HCT116 (cell line): ENCODE measurements around the gene CACNA1A.
"Not testable (repeated sequence)": the region's sequence is repeated elsewhere in the genome, so short reads cannot be mapped to it uniquely, and the experiment has no call there.

ENCODE experiments used
- CEBPB ChIP-seq: IDR thresholded peaks from 2 replicates; pipeline ENCODE4 v1.6.1; 2012; ENCODE audit warnings: low read depth
- POLR2A ChIP-seq: IDR thresholded peaks from 2 replicates; pipeline ENCODE4 v1.7.0; 2011; ENCODE audit warnings: borderline replicate concordance; ENCODE audit not compliant: insufficient read depth, insufficient read length; ENCODE audit errors: extremely low read depth
- POLR2AphosphoS5 ChIP-seq: IDR thresholded peaks from 2 replicates; pipeline ENCODE4 v1.6.1; 2011; ENCODE audit warnings: mild to moderate bottlenecking, low read depth, low read length, moderate library complexity
- RAD21 ChIP-seq: IDR thresholded peaks from 2 replicates; pipeline ENCODE4 v1.6.1; 2012; ENCODE audit warnings: low read depth, mild to moderate bottlenecking
- SP1 ChIP-seq: IDR thresholded peaks from 2 replicates; pipeline ENCODE4 v1.6.1; 2012; ENCODE audit warnings: low read depth
- YY1 ChIP-seq: IDR thresholded peaks from 2 replicates; pipeline ENCODE4 v1.6.1; 2011; ENCODE audit warnings: low read length, low read depth, moderate library complexity, mild to moderate bottlenecking; ENCODE audit not compliant: insufficient replicate concordance; ENCODE audit errors: extremely low read depth
- ZNF274 ChIP-seq: fragments of 200-500 bp; sonication (Bioruptor generic); IDR thresholded peaks from 2 replicates; pipeline ENCODE4 v1.6.1; 2014; ENCODE audit warnings: mild to moderate bottlenecking, low read depth, low read length, inconsistent platforms
- TF ChIP-seq, protein P1 (sequence below), 3 experiments: fragments of 200-600 bp in 1 of 3; sonication (generic) in 1 of 3; IDR thresholded peaks in 2 of 3; conservative IDR thresholded peaks in 1 of 3; 2 replicates each; pipeline ENCODE4 v1.5.1; 2012 to 2017; ENCODE audit warnings: low read depth in 2 of 3, low read length in 2 of 3, antibody characterized with exemption in 1 of 3, borderline replicate concordance in 1 of 3, control low read depth in 1 of 3, mild to moderate bottlenecking in 1 of 3, mixed read lengths in 1 of 3, mixed run types in 1 of 3, moderate library complexity in 1 of 3; ENCODE audit not compliant: insufficient read depth in 1 of 3
- TF ChIP-seq, protein P2 (sequence below): IDR thresholded peaks from 2 replicates; pipeline ENCODE4 v1.6.1; 2012
- TF ChIP-seq, protein P3 (sequence below): IDR thresholded peaks from 2 replicates; pipeline ENCODE4 v1.6.1; 2012; ENCODE audit warnings: low read depth

DNA sequence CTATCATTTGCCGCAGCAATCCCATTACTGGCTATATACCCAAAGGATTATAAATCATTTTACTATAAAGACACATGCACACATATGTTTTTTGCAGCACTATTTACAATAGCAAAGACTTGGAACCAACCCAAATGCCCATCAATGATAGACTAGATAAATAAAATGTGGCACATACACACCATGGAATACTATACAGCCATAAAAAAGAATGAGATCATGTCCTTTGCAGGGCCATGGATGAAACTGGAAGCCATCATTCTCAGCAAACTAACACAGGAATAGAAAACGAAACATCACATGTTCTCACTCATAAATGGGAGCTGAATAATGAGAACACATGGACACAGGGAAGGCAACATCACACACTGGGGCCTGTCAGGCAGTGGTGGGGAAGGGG lies 23.4 kb upstream of the CACNA1A start:
- TF ChIP-seq POLR2A, POLR2AphosphoS5, CEBPB, ZNF274, YY1, RAD21, SP1: not testable (repeated sequence)
- TF ChIP-seq, protein P1, sequence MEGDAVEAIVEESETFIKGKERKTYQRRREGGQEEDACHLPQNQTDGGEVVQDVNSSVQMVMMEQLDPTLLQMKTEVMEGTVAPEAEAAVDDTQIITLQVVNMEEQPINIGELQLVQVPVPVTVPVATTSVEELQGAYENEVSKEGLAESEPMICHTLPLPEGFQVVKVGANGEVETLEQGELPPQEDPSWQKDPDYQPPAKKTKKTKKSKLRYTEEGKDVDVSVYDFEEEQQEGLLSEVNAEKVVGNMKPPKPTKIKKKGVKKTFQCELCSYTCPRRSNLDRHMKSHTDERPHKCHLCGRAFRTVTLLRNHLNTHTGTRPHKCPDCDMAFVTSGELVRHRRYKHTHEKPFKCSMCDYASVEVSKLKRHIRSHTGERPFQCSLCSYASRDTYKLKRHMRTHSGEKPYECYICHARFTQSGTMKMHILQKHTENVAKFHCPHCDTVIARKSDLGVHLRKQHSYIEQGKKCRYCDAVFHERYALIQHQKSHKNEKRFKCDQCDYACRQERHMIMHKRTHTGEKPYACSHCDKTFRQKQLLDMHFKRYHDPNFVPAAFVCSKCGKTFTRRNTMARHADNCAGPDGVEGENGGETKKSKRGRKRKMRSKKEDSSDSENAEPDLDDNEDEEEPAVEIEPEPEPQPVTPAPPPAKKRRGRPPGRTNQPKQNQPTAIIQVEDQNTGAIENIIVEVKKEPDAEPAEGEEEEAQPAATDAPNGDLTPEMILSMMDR (IDR thresholded peaks at IDR 0.05 in 2 of 3, conservative IDR thresholded peaks at IDR 0.05 in 1 of 3; ENCODE audit: borderline replicate concordance in 1 of 3, insufficient read depth in 1 of 3, low read depth in 2 of 3, low read length in 2 of 3) = not testable (repeated sequence)
- TF ChIP-seq, protein P2, sequence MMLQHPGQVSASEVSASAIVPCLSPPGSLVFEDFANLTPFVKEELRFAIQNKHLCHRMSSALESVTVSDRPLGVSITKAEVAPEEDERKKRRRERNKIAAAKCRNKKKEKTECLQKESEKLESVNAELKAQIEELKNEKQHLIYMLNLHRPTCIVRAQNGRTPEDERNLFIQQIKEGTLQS = not testable (repeated sequence)
- TF ChIP-seq, protein P3, sequence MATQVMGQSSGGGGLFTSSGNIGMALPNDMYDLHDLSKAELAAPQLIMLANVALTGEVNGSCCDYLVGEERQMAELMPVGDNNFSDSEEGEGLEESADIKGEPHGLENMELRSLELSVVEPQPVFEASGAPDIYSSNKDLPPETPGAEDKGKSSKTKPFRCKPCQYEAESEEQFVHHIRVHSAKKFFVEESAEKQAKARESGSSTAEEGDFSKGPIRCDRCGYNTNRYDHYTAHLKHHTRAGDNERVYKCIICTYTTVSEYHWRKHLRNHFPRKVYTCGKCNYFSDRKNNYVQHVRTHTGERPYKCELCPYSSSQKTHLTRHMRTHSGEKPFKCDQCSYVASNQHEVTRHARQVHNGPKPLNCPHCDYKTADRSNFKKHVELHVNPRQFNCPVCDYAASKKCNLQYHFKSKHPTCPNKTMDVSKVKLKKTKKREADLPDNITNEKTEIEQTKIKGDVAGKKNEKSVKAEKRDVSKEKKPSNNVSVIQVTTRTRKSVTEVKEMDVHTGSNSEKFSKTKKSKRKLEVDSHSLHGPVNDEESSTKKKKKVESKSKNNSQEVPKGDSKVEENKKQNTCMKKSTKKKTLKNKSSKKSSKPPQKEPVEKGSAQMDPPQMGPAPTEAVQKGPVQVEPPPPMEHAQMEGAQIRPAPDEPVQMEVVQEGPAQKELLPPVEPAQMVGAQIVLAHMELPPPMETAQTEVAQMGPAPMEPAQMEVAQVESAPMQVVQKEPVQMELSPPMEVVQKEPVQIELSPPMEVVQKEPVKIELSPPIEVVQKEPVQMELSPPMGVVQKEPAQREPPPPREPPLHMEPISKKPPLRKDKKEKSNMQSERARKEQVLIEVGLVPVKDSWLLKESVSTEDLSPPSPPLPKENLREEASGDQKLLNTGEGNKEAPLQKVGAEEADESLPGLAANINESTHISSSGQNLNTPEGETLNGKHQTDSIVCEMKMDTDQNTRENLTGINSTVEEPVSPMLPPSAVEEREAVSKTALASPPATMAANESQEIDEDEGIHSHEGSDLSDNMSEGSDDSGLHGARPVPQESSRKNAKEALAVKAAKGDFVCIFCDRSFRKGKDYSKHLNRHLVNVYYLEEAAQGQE = not testable (repeated sequence)
